Left hindlimb (tissue), 1 donor: Measurements from ENCODE around the gene NF1.

Experiments used
- DNase-seq: peaks from one replicate; pipeline ENCODE4 v3.0.0-alpha.2; 2018

Gene NF1

DNA sequence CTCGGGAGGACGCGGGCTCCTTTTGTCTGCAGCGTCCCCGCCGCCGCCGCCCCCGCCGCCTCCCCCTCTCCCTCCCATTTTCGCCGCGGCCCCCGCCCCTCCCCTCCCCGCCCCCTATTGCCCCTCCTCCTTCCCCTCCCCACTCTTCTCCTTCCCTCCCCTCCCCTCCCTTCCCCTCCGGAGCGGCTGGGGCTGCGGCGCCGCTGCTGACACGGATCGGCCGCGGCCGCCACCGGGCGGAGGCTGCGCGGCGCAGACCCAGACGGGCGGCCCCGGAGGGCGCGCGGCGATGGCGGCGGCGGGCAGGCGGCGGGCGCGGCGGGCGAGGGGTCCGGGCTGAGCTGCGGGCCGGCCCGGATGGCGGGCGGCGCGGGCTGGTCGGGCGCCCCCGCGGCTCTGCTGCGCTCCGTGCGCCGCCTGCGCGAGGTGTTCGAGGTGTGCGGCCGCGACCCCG is 296.7 kb downstream of the NF1 start, which contains the start of gene RAB11FIP4:
Gene RAB11FIP4, plus strand, starts transcription at position 180 of the 454 bp plus-strand sequence. Its CDS starts 178 bp downstream, at position 358.
- no peak for DNase-seq

DNA sequence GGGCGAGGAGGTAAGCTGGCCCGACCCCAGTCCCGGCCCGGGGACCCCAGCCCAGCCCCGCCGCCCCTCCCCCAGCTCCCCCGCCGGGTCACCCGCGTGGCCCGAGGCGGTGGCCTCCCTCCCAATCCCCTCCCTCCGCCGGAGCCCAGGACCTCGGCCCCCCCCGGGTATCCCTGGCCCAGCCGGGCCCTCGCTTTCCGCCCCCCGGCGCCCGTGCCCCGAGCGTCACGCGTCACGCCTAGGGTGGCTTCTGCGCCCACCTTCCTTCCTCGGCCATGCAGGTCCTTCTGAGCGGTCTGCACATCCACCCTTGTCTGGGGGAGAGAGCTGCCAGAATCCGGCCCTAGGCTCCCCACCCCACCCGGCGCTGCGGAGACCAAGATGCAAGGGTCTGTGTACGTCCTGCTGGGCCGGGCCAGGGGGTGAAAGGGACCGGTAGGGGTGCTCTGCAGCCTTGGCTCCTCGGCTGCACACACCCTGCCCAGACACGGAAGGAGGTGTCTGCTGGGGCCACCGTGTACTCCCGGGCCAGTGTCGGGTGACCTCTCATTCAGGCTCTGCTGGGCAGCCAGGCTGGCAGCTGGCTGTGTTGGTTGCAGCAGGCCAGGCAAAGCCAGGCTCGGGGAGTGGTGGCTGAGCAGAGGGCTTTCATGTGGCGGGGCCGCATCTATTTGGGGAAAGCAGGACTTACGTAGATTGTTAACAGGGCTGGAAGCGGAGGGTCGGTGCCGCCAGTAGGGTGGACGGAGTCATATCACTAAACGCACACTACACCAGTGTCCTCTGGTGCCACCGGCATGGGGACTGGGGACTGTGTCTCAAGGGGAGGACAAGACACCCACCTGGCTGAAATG is 297.5 kb downstream of the NF1 start:
- DNase-seq: no peak

DNA sequence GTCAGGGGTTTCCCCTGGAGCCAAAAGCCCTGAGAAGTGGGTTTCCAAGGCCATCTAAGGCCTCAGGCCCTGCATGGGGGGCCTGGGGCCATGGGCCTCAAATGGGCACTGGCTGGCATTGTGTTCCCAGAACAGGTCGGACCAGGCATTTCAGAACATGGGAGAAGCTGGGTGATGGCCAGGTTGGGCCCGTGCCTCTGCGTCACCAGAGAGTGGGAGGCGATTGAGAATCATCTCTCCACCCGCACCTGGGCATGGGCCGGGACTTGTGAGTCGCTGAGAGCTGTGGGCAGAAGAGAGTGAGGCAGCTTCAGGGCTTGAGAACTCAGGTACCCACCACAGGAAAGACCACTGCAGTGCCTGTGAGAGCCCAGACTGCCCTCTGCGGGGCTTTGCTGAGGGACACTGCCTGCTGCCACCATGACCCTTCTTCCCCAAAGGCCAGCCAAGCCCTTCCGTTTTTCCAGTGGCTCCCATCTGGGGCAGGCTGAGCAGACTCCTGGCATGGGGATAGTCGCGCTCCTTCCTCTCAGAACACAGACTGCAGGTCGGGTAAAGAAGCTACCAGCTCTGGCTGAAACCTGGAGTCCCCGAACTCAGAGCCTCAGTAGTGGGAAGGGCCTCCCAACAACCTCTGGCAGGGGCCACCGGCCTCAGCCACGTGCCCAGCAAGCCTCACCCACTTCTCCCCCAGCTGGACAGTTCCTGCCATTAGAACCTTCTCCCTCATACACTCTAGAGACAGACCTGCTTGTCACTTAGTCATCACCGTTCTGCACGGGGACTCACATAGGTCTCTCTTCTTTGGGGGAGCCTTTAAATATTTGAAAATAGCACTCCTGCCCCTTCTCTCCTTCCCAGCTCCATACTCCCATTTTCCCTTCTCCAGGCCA is 298.3 kb downstream of the NF1 start:
- no peak for DNase-seq

DNA sequence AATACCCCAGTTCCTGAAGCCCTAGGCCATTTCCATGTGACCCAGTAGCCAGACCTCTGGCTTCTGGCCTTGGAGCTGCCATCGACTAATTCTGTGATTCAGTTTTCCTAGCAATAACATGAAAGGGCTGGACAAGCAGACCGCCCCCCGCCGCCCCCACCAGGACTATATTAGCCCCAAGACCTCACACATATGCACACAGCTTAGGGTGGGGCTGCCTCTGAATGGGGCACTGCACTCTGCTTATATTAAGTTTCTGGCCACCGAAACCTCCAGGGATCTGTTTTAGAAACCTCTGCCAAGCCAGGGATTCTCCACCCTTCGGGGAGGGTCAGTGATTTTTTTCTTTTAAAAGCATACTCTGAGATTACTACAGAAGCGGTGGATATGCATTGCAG is 299.0 kb downstream of the NF1 start:
- DNase-seq: no peak

DNA sequence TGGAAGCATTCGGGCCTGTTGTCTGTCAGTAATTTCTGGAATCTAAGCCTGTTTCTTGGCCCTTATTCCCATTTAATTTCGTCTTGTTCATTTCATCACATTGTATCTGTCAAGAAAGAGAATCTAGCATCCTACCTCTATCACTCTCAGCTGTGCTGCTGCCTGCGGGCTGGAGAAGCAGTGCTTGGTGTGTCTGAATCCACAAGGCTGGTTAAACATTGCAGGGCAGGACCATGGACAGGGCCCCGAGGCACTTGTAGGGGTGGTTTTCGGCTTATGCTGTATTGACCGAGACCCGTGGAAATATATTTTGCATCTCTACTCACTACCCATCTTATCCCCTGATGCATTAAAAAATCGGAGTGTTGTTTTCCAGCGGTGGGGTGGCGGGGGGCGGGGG is 299.8 kb downstream of the NF1 start:
- DNase-seq: peak; percentile 87

DNA sequence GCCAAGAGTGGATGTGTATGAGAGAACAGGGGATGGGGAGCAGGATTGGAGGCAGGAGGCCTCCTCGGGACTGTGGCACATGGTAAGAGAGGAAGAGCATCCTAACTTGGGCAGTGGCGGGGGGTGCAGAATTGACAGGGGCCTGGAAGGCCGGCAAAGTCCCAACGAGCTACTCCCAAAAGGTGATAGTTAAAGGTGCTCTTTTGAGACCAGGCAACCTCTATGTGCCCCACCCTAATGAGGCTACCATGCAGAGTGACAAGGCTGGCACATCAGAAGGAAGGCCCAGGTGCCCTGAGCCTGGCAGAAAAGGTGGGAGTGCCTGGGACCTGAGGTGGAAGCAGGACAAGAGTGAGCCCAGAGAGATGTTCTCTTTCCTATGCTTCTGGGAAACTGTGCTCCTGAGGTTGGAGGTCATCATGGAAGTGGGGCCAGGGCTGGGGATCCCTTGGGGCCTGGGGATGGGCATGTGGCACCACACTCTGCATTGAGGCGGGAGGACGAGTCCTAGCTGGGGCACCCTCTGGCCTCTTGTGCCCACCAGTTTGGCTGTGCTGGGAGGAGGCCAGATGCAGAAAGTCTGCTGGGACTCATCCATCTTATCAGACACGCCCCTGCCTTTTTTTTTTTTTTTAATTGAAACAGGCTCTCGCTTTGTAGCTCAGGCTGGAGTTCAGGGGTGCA is 302.6 kb downstream of the NF1 start:
- DNase-seq: no peak

DNA sequence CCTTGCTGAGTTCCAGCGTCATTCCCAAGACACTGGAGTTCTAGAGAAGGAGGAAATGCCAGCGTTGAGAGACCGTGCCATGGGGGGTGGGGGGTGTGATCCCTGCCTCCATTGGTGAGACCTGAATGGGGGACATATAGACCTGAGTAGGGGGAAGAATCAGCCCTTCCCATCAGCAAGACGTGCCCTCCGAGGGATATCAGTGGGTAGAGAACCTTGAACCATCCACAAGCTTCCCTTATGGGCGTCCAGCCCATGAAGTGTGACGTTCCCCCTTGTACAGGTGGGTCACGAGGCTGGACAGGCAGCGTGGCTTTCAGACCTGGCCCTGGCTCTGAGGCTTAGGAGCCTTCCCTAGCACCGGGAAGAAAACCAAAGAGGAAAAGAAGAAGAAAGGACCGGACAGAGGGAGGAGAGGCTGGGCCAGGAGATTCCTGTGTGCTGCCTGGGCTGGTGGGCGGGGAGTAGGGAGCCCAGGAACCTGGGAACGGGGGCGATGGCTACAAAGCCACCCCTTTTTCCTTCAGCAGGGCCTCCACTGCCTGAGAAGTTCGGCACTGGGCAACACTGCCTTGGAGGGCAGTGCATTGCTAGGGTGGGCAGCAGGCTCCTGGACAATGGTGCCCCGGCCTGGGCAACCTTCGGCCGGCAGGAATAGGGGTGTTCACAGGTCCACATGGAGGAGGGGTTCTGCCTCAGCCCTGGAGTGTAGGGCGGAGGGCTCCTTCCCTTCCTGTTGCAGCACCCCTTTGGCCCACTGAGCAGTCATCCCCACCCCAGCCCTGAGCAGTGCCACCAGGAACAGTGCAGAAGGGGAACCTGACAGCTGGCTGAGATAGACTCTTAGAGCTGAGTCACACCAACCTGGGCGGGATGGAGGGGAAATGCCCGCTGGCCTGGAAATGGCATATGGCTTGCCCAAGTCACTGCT is 303.9 kb downstream of the NF1 start:
- DNase-seq: no peak

DNA sequence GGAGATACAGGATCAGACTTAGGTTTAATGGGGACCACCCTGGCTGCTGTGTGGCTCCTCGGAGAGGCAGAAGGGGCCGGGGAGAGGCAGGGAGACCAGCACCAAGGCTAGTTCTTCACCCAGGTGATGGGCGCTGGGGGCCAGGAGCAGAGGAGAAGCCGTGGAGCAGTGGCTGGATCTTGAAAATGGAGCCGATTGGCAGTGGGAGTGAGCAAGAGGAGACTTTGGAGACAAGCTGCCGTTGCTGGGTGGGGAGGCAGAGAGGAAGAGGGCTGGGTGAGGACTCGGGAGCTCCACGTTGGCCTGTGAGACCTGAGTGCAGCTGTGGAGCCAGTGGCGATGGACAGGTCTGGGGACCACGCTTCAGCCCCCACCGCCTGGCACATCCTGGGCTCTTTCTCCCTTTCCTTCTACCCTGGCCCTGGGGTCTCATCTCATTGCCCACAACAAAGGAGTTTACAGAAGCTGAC is 305.7 kb downstream of the NF1 start:
- no peak for DNase-seq

DNA sequence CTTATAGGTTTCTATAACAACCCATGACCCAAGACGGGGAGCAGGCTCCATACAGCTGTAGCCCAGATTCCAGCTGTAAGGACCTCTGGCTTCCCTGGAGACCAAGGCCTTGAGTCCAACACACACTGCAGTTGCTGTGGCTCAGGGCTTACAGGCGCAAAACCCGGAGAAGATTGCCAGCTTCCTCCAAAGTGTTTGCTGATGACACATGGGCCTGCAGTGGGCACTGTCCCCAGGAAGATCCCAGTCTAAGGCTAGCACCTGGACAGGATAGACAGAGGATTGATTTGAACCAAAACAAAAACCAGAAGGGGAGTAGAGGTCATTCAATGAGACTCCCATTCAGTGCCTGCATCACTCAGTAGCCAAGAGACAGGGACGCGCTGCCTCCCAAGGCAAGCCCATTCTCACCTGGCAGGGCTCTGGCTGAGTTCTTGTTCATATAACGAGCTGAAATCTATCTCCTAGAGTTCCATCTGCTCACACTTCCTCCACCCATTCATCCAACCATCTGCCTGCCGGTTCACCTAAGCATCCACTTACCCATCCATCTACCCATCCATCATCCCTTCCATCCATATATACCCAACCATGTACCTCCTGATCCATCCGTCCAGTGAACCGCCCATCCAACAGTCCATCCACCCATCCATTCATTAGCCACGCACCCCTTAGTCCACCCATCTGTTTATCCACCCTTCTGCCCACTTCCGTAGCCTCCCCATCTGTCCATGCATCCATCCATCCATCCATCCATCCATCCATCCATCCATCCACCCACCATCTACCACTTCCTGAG is 306.9 kb downstream of the NF1 start:
- no peak for DNase-seq

DNA sequence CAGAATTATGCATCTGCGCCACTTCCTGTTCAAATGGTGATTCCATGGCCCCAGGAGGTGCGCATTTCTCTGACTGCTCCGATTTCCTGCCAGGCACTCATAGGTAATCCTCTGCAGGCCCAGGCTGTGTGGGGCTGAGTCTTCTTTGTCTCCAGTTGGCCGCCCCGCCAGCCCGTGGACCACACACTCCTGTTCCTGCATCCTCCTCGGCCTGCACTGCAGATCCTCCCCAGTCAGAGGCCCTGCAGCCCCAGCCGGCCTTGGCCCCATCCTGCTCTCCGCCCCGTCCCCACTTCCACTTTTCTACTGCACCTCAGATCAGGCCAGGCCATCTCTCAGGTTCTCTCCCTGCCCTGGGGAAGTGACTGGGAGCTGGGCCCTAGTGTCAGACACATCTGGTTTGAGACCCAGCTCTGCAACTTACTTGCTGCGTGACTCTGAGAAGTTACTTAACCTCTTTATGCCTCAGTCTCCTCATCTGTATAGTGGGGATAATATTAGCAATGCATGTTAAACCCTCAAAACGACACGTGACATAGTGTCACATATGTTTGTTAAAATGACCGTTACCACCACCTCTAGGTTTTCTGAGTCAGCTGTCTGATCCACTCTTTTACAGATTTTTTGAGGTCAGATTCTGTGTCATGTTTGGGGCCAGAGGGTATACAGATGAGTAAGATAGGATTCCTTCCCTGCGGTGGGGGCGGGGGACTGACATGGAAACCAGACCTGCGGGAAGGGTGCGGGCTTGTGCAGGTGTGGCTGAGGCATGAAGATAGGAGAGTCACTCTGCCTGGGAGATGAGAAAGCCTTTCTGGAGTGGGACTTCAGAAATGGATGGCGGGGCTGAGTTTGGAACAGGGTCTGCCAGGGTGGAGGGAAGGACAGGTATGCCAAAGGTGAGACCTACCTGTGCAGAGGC is 309.5 kb downstream of the NF1 start:
- no peak for DNase-seq

DNA sequence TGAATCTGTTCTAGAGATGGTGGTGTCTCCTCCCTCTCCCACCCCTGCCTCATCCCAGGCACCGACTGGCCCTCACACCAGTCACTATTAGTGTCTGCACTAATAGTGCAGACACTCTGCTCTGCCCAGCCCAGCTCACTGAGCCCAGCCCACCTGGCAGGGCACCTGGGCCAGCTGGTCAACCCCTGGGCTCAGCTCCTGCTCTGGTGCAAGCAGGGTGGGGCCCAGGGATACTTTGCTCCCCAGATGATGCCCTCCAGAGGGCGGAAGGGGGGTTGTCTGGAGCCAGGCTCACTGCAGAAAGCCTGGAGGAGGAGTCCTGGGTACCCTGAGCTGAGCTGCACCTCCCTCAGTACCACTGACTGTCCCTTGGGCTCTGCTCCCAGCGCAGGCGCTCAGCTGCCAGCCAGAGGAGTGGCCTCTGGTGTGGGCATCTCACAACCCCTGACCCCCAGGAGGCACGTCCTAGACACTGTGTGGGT is 311.2 kb downstream of the NF1 start:
- no peak for DNase-seq

DNA sequence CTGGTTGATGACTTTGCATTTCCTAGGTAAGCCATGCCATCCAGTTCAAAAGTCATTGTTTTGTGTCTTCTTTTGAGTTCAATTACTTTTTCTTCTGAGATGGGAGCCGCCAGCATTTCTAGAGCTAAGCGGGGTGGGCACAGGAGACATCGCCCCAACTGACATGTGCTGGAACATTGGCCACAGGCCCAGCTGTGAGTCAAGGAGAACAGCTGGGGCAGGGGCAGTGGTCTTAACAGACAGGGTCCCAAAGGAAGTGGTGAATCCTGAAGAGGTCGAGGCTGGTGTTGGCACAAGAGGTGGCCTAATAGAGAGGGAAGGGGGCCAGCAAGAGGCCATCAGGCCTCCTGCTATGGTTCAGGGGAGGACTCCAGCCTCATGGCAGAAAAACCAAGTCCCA is 313.8 kb downstream of the NF1 start:
- DNase-seq: no peak

DNA sequence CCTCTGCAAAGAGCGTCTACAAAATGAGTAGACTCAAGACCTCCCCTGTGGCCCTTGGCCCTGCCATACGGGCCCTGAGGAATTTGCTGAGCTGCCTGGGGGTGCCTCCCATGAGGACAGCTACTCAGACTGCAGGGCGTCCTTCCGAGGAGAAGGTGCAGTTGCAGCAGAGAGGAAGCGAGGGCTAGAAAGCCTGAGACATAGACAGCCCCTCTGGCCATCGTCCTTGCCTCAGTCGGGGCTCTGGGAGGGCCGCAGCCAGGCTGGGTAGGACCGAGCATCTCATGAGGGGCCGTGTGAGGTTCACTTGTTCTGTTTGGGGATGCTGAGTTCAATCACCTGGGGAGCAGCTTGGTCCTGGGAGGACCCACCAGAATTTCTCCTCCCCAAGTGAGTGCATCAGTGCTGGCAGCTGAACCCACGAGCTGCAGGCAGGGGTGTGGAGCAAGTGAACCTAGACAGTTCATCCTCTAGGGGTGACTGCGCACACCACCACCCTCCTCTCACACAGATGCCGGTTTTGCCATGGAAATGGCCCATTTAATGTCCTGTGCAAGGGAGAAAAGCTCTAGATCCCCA is 317.0 kb downstream of the NF1 start:
- no peak for DNase-seq

DNA sequence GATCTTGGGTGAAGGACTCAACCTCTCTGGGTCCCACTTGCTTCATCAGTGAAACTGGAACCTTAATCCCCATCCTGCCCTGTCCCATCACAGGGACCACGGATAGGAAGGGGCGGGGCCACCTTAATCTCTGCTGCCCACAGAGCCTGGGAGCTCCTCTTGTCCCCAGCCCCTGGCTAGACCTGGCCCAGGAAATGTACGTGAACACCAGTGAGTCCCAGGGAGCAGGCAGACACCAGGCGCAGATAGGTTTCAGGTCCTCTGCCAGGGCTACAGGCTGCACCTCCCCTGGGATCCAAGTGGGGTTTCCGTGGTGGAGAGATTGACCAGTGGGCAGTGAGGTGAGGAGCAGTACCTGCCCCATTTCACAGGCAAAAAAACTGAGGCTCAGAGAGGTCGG is 317.7 kb downstream of the NF1 start:
- peak; percentile 16 for DNase-seq

DNA sequence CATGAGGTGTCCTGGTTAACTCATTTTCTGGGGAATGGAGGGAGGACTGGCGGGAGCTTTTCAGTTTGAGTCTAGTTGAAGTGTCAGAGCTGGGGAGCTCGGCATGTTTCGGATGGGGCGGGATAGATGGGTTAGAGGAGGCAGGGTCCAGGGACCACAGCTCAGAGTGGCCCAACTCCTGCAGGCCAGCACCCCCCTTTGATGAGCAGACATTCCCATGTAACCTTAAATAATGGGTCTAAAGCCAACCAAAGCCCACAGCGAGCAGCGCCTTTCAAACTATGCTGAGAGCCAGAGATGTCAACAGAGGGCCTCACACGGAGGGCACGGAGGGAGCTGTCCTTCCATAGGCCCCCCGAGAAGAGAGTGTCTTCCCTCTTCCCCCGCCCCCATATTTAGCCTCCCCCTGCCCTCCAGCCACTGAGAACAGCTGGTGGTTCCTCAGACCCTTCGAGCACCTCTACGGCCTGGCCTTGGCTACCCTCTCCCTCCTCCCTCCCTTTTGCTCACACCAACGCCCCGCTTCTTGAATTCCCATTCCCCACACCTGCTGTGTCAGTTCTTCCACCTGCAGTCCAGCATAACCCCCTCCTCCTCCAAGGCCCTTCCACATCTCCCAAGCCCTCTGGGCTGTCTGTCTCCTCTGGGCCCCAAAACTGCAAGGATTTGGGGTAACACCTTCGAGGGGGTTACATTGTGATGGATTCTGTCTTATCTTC is 318.5 kb downstream of the NF1 start:
- no peak for DNase-seq

DNA sequence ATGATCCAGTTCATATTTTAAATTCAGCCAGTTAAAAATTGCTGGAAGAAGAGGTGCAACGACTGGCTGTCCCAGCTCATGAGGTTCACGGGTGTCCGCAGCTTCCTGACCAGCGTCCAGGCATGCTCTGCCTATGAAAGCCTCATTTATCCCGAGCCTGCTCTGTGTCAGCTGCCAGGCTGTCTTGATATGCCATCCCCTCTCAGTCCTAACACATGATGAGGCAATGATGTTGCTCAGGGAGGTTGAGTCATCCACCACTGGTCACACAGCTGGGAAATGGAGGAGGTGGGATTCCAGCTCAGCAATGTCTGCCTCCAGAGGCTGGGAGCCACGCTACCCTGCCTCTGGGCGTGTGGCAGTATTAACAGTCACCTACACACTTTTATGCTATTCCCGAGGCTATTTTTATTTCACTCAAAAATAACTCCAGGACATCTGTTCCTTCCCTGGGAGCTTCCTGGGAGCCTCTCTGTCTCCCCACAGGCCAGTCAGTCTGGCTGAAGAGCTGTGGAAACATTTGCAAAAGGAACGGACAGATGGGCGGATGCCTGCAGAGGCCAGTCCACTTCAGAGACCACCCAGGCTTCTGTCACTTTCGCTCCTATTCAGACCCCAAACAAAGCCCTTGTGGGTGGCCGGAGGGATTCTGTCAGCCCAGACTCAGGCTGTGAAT is 319.2 kb downstream of the NF1 start:
- no peak for DNase-seq

DNA sequence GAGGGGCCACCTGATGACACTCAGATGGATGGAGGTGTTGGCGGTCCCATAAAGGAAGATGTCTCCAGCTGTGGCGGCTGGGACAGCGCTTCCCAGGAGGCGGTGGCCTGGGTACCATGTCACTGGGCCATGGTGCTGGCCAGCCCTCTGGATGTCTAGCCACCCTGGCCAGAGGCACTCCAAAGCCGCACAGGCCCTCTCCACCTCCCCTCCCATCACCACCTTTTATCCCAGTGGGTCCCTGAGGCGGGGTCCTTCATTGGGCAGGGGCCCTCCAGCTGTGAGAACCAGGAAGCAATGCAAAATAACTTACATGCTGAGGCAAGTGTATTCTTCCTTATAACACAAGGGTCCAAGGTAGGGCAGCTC is 319.8 kb downstream of the NF1 start:
- DNase-seq: peak; percentile 11

DNA sequence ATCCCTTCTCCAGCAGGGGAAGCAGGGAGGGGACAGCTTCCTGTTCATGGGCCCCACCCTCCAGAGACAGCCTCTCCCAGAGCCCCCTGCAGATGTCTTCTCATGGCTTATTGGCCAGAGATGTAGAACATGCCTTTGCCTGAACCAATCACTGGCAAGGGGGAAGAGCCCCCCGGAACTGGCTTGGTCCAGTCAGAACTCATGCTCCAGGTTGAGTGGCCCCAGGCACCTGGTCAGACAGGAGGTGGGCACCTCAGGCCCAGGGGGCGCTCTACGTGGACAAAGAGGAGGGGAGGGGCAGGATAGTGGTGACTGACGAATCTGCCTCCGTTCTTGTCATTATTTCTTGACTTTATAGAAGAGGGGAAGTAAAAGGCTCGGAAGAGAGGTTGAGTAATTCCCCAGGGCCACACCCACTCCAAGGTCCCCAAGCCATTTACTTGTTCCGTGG is 320.3 kb downstream of the NF1 start:
- peak; percentile 10 for DNase-seq
